NCI-H2171 treated with DMSO at 0.1 percent for 48 hours (cell line): Measurements from ENCODE around the gene LYPD6B.

Source experiments
- DNase-seq: peaks from one replicate; lab custom pipeline; 2025; lab: John Stamatoyannopoulos, UW

LYPD6B gene

DNA sequence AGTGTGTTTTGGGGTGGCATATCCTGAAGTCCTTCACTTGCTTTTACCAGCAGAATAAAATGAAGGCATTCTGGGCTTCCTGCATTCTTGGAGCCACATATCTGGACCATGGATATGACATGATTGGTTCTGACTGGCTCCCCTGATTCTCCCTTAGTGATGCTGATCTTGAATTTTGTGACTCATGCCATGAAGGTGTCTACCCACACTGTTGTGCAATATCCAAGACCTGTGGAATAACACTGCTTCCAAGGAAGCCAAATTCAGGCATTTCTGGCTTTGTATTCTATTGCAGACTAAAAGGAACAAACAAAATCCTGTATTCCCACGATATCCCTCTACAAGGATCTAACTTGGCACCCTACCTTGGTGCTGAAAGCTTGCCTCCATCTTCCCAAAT lies 125.8 kb downstream of the LYPD6B start:
- DNase-seq, result no peak

DNA sequence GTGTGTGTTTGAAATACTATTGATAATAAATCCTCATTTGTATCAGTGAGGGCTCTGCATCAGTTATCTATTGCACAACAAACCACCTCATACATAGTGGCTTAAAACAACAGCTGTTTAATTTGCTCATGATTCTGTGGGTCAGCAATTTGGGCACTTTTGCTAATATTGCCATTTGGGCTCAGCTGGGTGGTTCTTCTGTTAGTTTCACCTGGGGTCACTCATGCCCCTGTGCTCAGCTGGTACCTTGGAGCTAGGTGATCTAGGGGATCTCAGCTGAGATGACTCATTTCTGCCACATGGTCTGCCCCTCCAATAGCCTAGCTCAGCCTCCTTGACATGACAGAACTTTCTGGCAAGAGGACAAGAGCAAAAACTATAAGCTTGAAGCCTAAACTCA lies 126.3 kb downstream of the LYPD6B start:
- no peak for DNase-seq

GRCh38 chr2:149167001-149167780 lies 128.7 kb downstream of the LYPD6B start:
- DNase-seq, result no peak

- no peak for DNase-seq
Observed at GRCh38 chr2:149167941-149168340, 129.4 kb downstream of the LYPD6B start.

DNA sequence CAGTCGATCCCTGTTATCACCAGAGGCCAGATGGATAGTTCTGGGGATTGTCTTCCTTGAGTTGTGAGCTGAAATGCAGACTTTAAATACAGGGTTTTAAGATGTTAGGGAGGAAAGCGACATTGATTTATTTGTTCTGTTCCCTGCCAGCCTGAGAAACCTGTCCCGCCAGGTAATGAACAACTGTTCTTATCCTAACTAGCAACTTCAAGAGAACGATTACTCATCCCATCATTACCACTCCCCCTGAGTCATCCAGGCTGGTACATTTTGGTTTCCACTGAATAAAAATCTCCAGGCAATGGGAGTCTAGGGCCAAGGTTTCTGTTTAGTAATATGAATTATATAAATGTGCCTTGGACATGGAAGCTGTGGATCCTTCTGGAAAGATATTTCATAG lies 131.2 kb downstream of the LYPD6B start:
- DNase-seq, result peak; percentile 64

DNA sequence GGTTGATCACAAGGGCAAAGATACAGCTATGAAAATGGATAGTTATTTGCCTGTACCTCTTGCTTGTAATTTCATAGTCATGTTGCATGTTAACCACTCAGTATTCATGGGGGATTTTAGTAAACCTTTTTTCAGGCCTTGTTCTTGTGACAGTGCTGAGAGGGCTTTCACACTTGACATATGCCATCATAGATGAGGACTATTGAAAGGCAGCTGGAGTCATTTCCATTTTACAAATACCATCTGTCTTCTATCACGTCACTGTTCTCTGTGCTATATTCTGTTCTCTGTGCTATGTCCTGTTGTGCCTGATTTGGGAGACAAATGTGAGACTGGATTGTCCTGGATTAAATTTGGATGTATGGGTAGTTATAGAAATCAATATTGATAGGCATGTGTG lies 131.7 kb downstream of the LYPD6B start:
- peak; percentile 96 for DNase-seq

- DNase-seq, result no peak
Observed at GRCh38 chr2:149170911-149171310, 132.4 kb downstream of the LYPD6B start.

DNA sequence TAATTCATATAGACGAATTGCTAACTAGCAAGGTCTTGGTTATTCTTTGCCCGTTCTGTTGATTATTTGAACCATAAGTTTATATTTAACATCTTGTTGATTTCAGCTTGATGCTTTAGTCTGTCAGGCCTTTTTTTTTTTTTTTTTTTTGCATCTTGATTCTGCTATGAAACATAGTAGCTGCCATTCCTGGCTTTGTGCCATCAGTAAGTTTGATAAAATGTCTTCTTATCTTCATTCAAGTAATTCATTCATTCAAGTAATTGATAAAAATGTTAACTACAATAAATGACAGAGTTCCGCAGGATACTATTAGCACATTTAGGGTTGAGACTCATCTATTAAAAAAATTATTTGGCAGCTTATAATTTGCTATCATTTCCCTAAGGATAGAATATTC lies 134.7 kb downstream of the LYPD6B start:
- no peak for DNase-seq

GRCh38 chr2:149175956-149176355 lies 137.5 kb downstream of the LYPD6B start:
- DNase-seq, result no peak

DNA sequence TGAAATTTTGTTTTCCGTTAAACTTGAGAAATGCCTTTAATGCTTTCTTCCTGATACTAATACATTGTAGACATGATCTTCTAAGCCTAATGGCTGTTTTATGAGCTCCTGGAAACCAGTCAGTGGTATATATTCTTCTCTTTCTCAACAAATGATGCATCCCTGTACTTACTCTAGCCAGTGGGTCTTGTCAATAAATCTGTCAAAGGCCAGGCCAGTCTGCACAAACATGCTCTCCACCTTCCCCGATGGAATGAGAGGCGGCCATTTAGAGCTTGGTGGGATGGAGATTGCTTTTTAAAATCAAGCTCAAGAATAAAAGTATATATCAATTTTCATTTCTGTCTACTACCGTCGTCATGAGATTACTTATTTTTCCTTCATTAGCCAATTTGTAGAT lies 140.1 kb downstream of the LYPD6B start:
- no peak for DNase-seq

DNA sequence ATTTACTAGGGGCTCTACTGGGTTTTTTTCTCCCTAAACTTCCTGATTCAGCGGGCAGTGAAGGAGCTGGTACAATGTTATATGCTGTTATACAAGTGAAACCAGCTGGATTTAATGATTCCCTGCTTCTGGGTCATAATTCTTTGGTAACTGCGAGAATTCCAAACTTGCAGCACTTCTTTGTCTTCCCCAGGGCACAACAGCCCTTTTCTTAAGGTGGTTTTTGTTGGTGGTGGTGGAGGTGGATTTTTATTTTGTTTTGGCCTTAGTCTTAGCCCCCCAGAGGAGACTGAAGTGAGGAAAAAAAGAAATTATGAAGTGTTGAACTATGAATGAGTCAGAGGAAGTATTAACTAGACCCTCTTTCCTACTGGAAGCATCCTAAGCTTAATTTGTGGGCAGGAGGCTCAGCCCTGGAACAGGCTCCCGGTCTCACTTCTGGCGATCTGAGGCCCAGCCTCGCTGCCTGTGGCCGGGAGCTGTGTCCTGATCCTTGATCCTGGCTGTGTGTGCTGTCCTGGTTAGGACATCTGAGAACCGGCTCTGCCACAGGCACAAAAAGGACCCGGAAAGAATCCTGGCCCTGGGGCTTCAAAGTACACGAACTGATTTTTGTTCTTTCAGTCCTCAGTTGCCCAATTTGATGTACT lies 141.9 kb downstream of the LYPD6B start:
- DNase-seq, result no peak

- no peak for DNase-seq
Observed at GRCh38 chr2:149183187-149183586, 144.7 kb downstream of the LYPD6B start.

DNA sequence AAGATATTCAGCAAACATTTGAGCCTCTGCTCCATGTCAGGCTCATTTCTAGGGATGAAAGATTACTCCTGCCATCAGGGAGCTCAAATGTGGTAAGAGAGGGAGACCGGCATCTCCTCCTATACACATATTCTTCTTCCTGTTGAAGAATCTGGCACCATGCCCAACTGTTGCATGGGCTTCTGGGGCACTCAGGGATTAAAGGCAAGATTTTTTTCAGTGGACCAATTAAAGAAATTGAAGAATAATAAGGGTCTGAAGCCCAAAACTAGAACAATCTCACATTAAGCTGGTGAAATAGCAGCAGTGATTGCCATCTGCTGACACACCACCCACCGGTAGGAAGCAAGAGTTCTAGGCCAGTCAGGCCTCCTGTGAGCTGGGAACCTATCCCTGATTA lies 146.5 kb downstream of the LYPD6B start:
- peak; percentile 12 for DNase-seq

GRCh38 chr2:149185942-149186490 lies 147.5 kb downstream of the LYPD6B start:
- no peak for DNase-seq

DNA sequence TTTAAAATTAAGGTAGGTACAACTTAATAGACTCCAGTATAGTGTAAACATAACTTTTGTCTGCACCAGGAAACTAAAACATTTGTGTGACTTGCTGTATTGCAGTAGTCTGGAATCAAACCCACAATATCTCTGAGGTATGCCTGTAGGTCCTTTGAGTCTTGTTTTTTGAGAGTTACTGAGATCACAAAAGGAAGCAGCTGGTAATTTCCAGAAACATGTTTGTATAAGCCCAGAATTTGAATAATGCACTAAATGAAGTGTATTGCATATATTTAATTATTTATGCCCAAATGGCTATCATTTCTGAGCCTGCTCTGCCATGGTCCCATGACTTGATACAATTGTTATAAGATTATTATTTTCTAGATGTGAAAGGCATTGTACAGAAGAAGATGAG lies 148.6 kb downstream of the LYPD6B start:
- no peak for DNase-seq

DNA sequence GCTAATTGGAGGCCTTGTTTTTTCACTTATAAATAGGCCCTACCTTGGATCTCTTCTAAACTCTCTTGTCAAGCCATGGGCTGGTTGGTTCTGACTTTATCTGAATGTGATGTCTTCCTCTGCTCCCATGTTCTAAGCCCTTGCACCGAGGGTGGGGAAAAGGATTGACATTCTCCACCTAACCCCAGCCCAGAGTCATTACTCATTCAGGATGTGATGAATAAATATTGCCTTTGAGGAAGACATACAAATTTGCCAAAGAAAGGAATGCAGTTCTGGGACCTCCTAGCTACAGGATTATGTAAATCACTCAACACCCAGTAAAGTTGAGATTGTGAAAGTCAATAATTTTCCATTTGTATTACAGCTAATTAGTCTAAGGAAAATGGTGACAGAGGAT lies 149.8 kb downstream of the LYPD6B start:
- no peak for DNase-seq

GRCh38 chr2:149189769-149190168 lies 151.3 kb downstream of the LYPD6B start:
- DNase-seq, result no peak

DNA sequence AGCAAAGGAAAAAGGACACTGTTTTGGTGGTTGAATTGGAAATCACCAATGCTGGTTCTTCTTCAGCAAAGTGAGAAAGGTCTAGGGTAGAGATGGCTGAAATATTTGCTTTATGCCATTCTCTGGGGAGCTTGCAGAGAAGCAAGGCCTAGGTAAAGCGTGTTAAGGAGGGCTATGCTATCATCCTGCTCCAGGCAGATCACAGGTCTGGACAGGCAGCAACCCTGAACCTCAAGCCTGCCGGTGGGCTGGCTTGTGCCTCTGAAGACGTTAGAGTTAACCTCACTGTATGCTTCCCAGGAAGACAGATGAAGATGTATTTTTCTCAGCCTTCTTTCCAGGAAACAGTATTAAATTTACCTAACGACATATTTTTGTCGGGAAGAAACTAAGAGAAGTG lies 153.4 kb downstream of the LYPD6B start:
- no peak for DNase-seq

DNA sequence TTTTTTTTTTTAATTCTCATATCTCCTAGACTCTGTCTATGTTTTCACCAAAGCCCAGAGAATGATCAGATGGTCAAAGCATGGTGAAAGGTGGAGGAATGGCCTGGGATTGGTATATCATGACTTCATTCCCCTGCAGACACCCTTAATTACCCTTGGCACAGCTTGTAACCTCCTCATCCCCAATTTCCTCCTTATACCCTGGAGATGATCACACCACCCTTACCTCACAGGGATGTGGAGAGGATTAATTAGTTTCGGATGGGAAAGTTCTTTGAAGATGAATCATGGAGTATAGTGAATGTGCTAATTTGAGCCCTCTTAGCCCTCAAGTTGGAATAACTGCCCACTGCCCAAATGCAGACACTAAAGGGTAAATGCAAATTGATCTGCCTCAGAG lies 153.9 kb downstream of the LYPD6B start:
- DNase-seq, result no peak

GRCh38 chr2:149200109-149200520 lies 161.6 kb downstream of the LYPD6B start:
- no peak for DNase-seq

DNA sequence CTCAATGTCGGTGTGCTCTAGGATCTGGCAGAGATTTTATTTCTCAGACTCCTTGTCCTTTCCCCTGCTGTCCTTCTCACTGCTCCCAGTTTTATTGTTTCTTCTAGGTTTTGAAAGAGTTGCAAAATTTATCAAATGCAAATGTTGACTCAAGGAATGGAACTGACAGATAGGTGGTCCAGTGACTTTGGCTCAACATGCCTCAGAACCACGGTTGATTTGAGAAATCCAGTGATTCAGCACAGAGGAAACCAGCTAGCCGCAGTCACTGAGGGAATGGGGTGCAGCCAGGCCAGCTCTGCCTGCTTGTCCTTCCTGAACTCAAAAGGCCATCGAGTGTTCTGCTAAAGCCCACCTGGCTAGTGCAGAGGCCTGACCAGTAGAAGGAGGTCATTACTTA lies 166.2 kb downstream of the LYPD6B start:
- DNase-seq, result no peak

DNA sequence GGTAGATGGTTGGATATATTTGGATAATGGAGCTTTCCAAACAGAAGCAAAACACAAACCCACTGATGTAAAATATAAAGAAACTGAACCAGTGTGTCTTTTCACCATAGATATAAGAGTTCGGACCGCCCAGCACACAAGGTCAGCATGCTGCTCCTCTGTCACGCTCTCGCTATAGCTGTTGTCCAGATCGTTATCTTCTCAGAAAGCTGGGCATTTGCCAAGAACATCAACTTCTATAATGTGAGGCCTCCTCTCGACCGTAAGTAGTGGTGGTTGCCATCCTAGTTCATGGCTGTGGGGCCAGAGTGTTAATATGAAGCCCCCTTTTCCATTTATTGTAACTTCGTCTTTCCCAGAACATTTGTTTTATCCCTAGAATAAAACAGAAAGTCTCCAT lies 166.6 kb downstream of the LYPD6B start:
- no peak for DNase-seq

GRCh38 chr2:149213764-149214493 lies 175.4 kb downstream of the LYPD6B start:
- no peak for DNase-seq
